Measurements from ENCODE around the gene PEX1. TPM values are rescaled to one million over a fixed set of nuclear protein-coding genes. Genes with fewer than 3 reads are reported as not detected.

The PEX1 gene
- total RNA-seq, 1 experiment from 2014 or later = 20.2 TPM

GRCh38 chr7:92523110-92523509 lies 5.2 kb downstream of the PEX1 start:
- TF ChIP-seq EZH2 (IDR thresholded peaks at IDR 0.05; ENCODE audit: low read depth) (no peak), CTCF (conservative IDR thresholded peaks at IDR 0.05) (no peak)
- Histone ChIP-seq H3K4me3 (no peak overlapping the region), H3K9me3 (ENCODE audit: insufficient read depth, low read depth) (no peaks in the 10 kb centered on the region), H3K9me2 (ENCODE audit: insufficient read depth) (no peaks in the 10 kb centered on the region), H3K4me2 (no peak overlapping the region), H3F3A (ENCODE audit: insufficient read depth, low read depth) (peaks cover 8% of the 10 kb centered on the region; the same call in 1 of the 2 replicates), H2AFZ (no peak overlapping the region), H3K27me3 (ENCODE audit: insufficient read depth, low read depth) (no peaks in the 10 kb centered on the region), H3K79me2 (ENCODE audit: low read depth) (peaks cover 34% of the 10 kb centered on the region), H4K20me1 (ENCODE audit: insufficient read depth) (no peaks in the 10 kb centered on the region; the same call in 1 of the 2 replicates), H3K4me1 (replicated peaks; ENCODE audit: insufficient read depth) (peaks cover 10% of the 10 kb centered on the region), H3K27ac (no peak overlapping the region), H3K36me3 (ENCODE audit: low read depth) (no peaks in the 10 kb centered on the region; the same call in 1 of the 2 replicates)
- BruUV-seq (replicated peaks) = no TSS peak
- CTCF ChIA-PET = no interaction called here
- intact Hi-C loops (cut with micrococcal nuclease; ENCODE audit: unreplicated experiment) = no loop called here
- DNase-seq = no peak
- POLR2A ChIA-PET (ENCODE audit: unreplicated experiment) = no interaction called here

GRCh38 chr7:92520024-92520423 lies 8.3 kb downstream of the PEX1 start:
- Histone ChIP-seq H3K4me3 (no peak overlapping the region), H4K20me1 (ENCODE audit: insufficient read depth) (no peaks in the 10 kb centered on the region; the same call in 1 of the 2 replicates), H3K4me1 (replicated peaks; ENCODE audit: insufficient read depth) (no peaks in the 10 kb centered on the region), H2AFZ (no peak overlapping the region), H3K79me2 (ENCODE audit: low read depth) (peaks cover 7% of the 10 kb centered on the region), H3K9me2 (ENCODE audit: insufficient read depth) (no peaks in the 10 kb centered on the region), H3K4me2 (no peak overlapping the region), H3K36me3 (ENCODE audit: low read depth) (no peaks in the 10 kb centered on the region; the same call in 1 of the 2 replicates), H3K27me3 (ENCODE audit: insufficient read depth, low read depth) (no peaks in the 10 kb centered on the region), H3K9me3 (ENCODE audit: insufficient read depth, low read depth) (no peaks in the 10 kb centered on the region), H3K27ac (no peak overlapping the region), H3F3A (ENCODE audit: insufficient read depth, low read depth) (no peaks in the 10 kb centered on the region; the same call in 1 of the 2 replicates)
- ChIA-PET CTCF (no interaction called here), POLR2A (ENCODE audit: unreplicated experiment) (no interaction called here)
- TF ChIP-seq EZH2 (IDR thresholded peaks at IDR 0.05; ENCODE audit: low read depth) = no peak
- no peak for TF ChIP-seq CTCF (conservative IDR thresholded peaks at IDR 0.05)
- DNase-seq = no peak
- intact Hi-C loops (cut with micrococcal nuclease; ENCODE audit: unreplicated experiment) = no loop called here
- BruUV-seq (replicated peaks) = no TSS peak

- Histone ChIP-seq H3K4me1 (replicated peaks; ENCODE audit: insufficient read depth) (no peaks in the 10 kb centered on the region), H3K4me3 (no peak overlapping the region), H2AFZ (no peak overlapping the region), H3K36me3 (ENCODE audit: low read depth) (no peaks in the 10 kb centered on the region; the same call in 1 of the 2 replicates), H3K27me3 (ENCODE audit: insufficient read depth, low read depth) (no peaks in the 10 kb centered on the region), H3K27ac (no peak overlapping the region), H3K4me2 (no peak overlapping the region), H3K79me2 (ENCODE audit: low read depth) (no peaks in the 10 kb centered on the region), H3K9me2 (ENCODE audit: insufficient read depth) (no peaks in the 10 kb centered on the region), H3F3A (ENCODE audit: insufficient read depth, low read depth) (no peaks in the 10 kb centered on the region; the same call in 1 of the 2 replicates), H4K20me1 (ENCODE audit: insufficient read depth) (no peaks in the 10 kb centered on the region), H3K9me3 (ENCODE audit: insufficient read depth, low read depth) (no peaks in the 10 kb centered on the region)
- CTCF ChIA-PET = no interaction called here
- POLR2A ChIA-PET (ENCODE audit: unreplicated experiment) = no interaction called here
- BruUV-seq (replicated peaks) = no TSS peak
- TF ChIP-seq CTCF (conservative IDR thresholded peaks at IDR 0.05) (no peak), EZH2 (IDR thresholded peaks at IDR 0.05; ENCODE audit: low read depth) (no peak)
- intact Hi-C loops (cut with micrococcal nuclease; ENCODE audit: unreplicated experiment) = no loop called here
- no peak for DNase-seq
Measured at GRCh38 chr7:92517631-92518030, 10.7 kb downstream of the PEX1 start.
